Subcutaneous adipose tissue (tissue), 4 donors: Measurements from ENCODE around the gene NUP160. TPM values are rescaled to one million over a fixed set of nuclear protein-coding genes. Genes with fewer than 3 reads are reported as not detected.

Experiments
- total RNA-seq, 4 donors: library from RNA; depleted of rRNA; stranded (reverse); fragments of >200 nt; gene quantifications; one replicate each; pipeline ENCODE4 v1.1.0, GENCODE V29; 2016
- TF ChIP-seq, protein P1 (sequence below): fragments of 450-650 bp; IDR thresholded peaks from one replicate; pipeline ENCODE4 v1.5.1; 2016; ENCODE audit warnings: low read depth, mild to moderate bottlenecking, control low read depth, antibody characterized with exemption, moderate library complexity

Gene NUP160
- total RNA-seq, 4 donors from 2014 or later: 27.7 to 33.9 (median 31.0) TPM

- TF ChIP-seq, protein P1, sequence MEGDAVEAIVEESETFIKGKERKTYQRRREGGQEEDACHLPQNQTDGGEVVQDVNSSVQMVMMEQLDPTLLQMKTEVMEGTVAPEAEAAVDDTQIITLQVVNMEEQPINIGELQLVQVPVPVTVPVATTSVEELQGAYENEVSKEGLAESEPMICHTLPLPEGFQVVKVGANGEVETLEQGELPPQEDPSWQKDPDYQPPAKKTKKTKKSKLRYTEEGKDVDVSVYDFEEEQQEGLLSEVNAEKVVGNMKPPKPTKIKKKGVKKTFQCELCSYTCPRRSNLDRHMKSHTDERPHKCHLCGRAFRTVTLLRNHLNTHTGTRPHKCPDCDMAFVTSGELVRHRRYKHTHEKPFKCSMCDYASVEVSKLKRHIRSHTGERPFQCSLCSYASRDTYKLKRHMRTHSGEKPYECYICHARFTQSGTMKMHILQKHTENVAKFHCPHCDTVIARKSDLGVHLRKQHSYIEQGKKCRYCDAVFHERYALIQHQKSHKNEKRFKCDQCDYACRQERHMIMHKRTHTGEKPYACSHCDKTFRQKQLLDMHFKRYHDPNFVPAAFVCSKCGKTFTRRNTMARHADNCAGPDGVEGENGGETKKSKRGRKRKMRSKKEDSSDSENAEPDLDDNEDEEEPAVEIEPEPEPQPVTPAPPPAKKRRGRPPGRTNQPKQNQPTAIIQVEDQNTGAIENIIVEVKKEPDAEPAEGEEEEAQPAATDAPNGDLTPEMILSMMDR: no peak
Observed at GRCh38 chr11:47797633-47798032, 50.5 kb downstream of the NUP160 start.

GRCh38 chr11:47791774-47792430 lies 56.2 kb downstream of the NUP160 start:
- TF ChIP-seq, protein P1: no peak

DNA sequence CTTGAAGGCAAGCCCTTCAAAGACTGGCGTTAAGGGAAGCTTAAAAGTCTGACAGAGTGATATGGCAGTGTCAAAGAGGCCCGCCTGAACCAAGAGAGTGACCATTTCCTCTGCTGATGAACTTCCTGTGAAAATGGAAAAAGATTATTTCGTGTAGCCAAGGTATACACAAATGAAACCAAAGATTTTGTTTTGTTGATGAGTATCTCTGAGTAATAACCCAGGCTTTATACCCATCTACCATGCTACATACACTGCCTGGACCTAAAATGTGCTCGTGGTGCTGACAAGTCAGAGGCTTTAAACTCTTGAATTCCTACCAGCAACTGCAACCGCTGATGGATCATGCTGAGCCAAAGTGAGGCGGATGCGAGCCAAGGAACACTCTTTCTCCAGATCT lies 60.0 kb downstream of the NUP160 start:
- TF ChIP-seq, protein P1: no peak

DNA sequence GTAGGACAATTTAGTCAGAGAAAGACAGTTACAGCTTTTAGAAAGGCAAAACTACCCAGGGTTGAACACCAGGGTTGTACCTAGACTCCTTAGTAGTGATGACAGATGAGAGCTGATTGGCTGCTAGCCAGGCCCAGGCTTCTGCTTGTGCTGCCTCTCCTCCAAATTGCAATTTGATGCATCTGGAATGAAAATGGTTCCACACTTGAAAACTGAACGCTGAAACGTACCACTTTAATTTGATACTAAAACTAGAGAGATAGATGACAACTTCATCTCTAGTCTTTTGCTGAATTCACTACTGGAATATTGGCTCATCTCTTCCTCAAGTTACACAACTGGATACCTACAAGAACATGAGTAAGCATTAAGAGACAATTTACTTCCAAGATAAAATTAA lies 61.8 kb downstream of the NUP160 start:
- TF ChIP-seq, protein P1: no peak

DNA sequence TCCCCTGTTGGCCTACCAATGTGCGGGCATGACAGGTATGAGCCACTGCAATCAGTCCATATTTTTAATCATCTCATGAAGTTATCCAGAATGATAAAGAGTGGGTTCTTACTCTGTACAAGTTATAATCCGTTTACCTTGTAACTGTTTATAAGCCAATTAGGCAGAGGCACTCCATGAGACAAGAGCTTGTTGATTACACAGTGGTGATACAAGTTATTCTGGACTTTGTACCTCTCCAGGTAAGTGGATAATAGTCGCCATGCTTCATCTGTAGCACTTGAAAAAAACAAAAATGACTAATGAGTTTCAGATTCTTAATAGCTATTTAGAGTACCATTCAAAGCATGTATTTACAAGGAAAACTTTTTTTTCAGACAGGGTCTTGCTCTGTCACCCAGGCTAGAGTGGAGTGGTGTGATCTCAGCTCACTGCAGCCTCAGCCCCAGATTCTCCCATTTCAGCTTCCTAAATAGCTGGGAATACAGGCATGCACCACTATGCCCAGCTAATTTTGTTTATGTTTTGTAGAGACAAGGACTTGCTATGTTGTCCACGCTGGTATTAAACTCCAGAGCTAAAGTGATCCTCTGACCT lies 63.3 kb downstream of the NUP160 start:
- TF ChIP-seq, protein P1: no peak

DNA sequence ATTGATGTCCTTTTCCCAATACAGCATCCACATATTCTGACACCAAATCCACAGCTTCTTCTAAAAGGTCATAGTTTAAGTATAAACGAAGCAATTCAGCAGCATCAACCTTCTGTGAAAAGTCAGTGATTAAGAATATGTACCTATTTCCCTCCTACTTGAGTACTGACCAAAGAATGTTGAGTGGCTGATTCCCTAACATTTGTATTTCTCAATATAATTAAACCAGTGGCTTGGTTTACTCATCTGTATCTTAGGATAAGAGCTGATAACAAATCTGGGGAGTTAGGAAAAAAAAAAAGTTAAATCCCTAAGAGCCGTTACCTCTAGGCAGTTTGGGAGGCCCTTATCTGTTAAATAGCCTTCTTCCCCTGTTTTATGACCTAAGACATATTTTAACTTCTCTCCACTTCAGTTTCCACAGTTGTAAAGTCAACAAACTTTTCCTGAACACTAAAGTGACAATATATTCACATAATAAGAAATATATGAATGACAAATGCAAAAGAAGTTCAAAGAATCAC lies 65.0 kb downstream of the NUP160 start:
- TF ChIP-seq, protein P1: no peak

GRCh38 chr11:47778878-47779483 lies 69.2 kb downstream of the NUP160 start:
- TF ChIP-seq, protein P1: no peak
